Left lung (tissue), 10 donors: ENCODE measurements around the gene GSG1L. TPM values are rescaled to one million over a fixed set of nuclear protein-coding genes. Genes with fewer than 3 reads are reported as not detected.

Experiments
- ATAC-seq: fragments of 200-7000 bp; cut with Tn5 transposase; one replicate; pipeline ENCODE4 v1.9.1; 2020; ENCODE audit warnings: moderate library complexity
- DNase-seq, 4 donors: peaks; one replicate each; pipeline ENCODE4 v3.0.0-alpha.2; 2013 to 2020
- H3K27ac ChIP-seq, 2 donors: fragments of 200-600 bp; sonication (generic) in 1 of 2; one replicate each; pipeline versions ENCODE4 v1.5.0 to v1.8.0; 2020 to 2021
- H3K27me3 ChIP-seq, 2 donors: fragments of 200-600 bp; sonication (generic) in 1 of 2; one replicate each; pipeline versions ENCODE4 v1.5.0 to v1.8.0; 2020 to 2021
- H3K36me3 ChIP-seq, 2 donors: fragments of 200-600 bp; sonication (generic) in 1 of 2; one replicate each; pipeline versions ENCODE4 v1.5.0 to v1.8.0; 2020 to 2021
- H3K4me1 ChIP-seq, 2 donors: fragments of 200-600 bp; one replicate each; pipeline ENCODE4 v1.8.0; 2021
- H3K4me3 ChIP-seq, 2 donors: fragments of 200-600 bp; sonication (generic) in 1 of 2; one replicate each; pipeline versions ENCODE4 v1.5.0 to v1.8.0; 2020 to 2021; ENCODE audit warnings: mild to moderate bottlenecking in 1 of 2
- H3K9me3 ChIP-seq, 2 donors: fragments of 200-600 bp; sonication (generic) in 1 of 2; one replicate each; pipeline versions ENCODE4 v1.5.0 to v1.8.0; 2020 to 2021
- intact Hi-C, 2 donors: fragments of 100-400 bp; cut with DNase I; formaldehyde crosslinking; loops; one replicate each; pipeline versions ENCODE4 v1.11.2 to v1.14.2; 2022
- polyA plus RNA-seq, 6 donors: library from polyadenylated mRNA; unstranded; fragments of 120-200 nt; gene quantifications; one replicate each; pipeline ENCODE4 v1.2.1, GENCODE V29; 2013; ENCODE audit not compliant: insufficient read length in 6 of 6
- total RNA-seq, 2 donors: library from RNA; stranded (reverse); fragmentation: NEBNext Ultra II Directional; extraction: Animal tissue kit (Norgen Biotek cat#: 25700); gene quantifications; one replicate each; pipeline ENCODE4 v1.2.1, GENCODE V29; 2021
- TF ChIP-seq, protein P1 (sequence below), 2 donors: fragments of 200-600 bp; sonication (generic) in 1 of 2; IDR thresholded peaks; one replicate each; pipeline versions ENCODE4 v1.5.0 to v1.8.0; 2021; ENCODE audit warnings: antibody characterized with exemption in 2 of 2
- donor health status: DM: no; HTN: yes; CAD: no.
- donor health status: DM: no; HTN: no; CAD: no.

The GSG1L gene
- total and polyA plus RNA-seq, 8 donors, result 0.20 to 1.2 (median 0.65) TPM; not detected in 1

DNA sequence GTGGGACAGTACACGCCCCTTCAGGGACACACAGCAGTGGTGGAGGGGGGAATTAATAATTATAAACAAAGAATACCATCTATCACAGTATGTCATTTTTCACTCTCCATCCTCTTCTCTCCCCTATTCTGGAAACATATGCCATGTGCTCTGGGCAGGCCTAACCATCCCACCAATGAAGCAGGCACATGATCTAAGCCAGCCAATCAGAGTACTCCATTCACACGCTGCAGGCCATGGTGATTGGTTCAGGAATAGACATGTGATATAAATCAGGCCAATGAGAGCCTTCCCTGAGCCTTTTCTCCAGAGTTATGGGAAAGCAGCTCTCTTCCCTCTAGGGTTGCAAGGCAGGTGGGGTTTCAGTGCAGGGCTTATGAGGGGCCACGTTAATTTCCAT is 36.5 kb downstream of the GSG1L start:
- no peak overlapping the region for H3K27ac ChIP-seq
- H3K36me3 ChIP-seq, result no peaks in the 10 kb centered on the region
- no peak for DNase-seq
- intact Hi-C loops, result no loop called here
- ATAC-seq, result no peak
- H3K4me3 ChIP-seq, result no peak overlapping the region
- H3K4me1 ChIP-seq, result no peaks in the 10 kb centered on the region
- TF ChIP-seq, protein P1, sequence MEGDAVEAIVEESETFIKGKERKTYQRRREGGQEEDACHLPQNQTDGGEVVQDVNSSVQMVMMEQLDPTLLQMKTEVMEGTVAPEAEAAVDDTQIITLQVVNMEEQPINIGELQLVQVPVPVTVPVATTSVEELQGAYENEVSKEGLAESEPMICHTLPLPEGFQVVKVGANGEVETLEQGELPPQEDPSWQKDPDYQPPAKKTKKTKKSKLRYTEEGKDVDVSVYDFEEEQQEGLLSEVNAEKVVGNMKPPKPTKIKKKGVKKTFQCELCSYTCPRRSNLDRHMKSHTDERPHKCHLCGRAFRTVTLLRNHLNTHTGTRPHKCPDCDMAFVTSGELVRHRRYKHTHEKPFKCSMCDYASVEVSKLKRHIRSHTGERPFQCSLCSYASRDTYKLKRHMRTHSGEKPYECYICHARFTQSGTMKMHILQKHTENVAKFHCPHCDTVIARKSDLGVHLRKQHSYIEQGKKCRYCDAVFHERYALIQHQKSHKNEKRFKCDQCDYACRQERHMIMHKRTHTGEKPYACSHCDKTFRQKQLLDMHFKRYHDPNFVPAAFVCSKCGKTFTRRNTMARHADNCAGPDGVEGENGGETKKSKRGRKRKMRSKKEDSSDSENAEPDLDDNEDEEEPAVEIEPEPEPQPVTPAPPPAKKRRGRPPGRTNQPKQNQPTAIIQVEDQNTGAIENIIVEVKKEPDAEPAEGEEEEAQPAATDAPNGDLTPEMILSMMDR (IDR thresholded peaks at IDR 0.05), result no peak
- H3K27me3 ChIP-seq, result no peaks in the 10 kb centered on the region
- no peaks in the 10 kb centered on the region for H3K9me3 ChIP-seq

DNA sequence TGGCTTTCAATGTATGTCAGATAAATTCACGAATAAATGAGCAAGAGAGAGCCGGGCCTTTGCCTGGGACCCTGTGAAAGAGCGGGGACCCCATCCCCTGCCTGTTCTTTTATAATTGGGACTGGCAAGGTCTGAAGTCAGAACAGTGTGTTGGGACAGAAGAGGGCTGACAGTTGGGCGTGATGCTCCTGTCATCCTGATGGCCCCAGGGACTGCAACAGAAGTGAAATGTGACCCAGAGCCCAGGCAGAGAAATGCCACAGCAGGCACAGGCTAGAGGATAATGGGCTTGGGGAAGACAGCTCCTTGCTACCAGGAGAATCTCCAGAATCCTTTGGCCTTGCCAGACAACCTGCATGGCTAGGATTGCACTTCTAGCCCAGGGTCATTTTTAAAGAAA is 37.9 kb downstream of the GSG1L start:
- Histone ChIP-seq H3K4me3 (no peak overlapping the region), H3K36me3 (no peaks in the 10 kb centered on the region), H3K27ac (no peak overlapping the region), H3K9me3 (peaks cover 0 to 10% of the 10 kb centered on the region in 2 donors), H3K27me3 (no peaks in the 10 kb centered on the region), H3K4me1 (no peaks in the 10 kb centered on the region)
- ATAC-seq, result no peak
- TF ChIP-seq, protein P1 (IDR thresholded peaks at IDR 0.05), result no peak
- intact Hi-C loops, result no loop called here
- no peak for DNase-seq

DNA sequence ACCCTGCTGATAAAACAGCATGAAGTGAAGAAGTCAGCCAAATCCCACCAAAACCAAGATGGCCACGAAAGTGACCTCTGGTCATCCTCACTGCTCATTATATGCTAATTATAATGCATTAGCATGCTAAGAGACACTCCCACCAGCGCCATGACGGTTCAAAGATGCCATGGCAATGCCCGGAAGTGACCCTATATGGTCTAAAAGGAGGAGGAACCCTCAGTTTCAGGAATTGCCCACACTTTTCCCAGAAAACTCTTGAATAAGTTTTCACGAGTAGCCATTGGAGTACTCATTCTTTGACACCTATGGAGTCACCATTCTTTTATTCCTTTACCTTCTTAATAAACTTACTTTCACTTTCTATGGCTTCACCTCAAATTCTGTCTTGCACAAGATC is 44.3 kb downstream of the GSG1L start:
- peaks cover 0 to 10% of the 10 kb centered on the region in 2 donors for H3K27me3 ChIP-seq
- TF ChIP-seq, protein P1 (IDR thresholded peaks at IDR 0.05), result no peak
- no peaks in the 10 kb centered on the region for H3K4me1 ChIP-seq
- DNase-seq (no peak), ATAC-seq (no peak)
- no peaks in the 10 kb centered on the region for H3K36me3 ChIP-seq
- intact Hi-C loops, result no loop called here
- no peak overlapping the region for H3K27ac ChIP-seq
- no peak overlapping the region for H3K4me3 ChIP-seq
- peaks cover 0 to 17% of the 10 kb centered on the region in 2 donors for H3K9me3 ChIP-seq

DNA sequence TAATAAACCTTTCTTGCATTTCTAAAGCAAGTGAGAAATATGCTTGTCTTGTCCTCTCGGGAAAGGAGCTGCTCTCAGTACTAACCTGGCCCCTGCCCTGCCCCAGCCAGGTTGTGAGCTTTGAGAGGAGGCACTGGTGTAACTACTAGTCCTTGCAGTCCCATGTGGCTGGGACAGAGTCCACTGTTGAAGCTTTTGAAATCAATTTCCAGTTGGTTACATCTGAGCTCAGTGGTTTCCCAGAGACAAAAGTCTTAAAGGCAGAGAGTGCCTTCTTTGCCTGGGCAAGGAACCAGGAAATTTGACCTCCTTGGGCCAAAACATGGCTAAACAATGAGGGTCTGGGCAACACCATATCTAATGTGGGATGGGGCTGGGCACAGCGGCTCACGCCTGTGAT is 48.7 kb downstream of the GSG1L start:
- H3K36me3 ChIP-seq, result no peaks in the 10 kb centered on the region
- H3K9me3 ChIP-seq, result peaks cover 0 to 2% of the 10 kb centered on the region in 2 donors
- intact Hi-C loops, result no loop called here
- TF ChIP-seq, protein P1 (IDR thresholded peaks at IDR 0.05), result no peak
- DNase-seq (no peak), ATAC-seq (no peak)
- peaks cover 0 to 25% of the 10 kb centered on the region in 2 donors for H3K27me3 ChIP-seq
- no peak overlapping the region for H3K4me3 ChIP-seq
- no peaks in the 10 kb centered on the region for H3K4me1 ChIP-seq
- H3K27ac ChIP-seq, result no peak overlapping the region

DNA sequence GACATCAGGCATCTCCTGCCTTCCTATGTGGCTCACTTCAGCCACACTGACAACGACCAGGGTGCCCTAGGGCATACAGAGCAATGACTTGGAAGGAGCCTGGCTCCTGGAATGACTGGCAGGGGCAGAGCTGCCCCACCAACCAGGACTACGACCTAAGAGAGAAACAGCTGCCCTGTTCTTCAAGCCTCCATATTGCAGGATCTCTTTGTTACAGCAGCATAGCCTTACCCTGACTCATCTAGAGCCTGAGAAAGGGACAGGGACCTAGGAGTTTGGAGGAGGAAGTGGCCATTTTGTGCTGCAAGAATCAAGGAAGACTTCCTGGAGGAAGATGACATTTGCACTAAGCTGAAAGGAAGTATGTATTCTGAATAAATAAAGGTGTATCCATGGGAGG is 49.6 kb downstream of the GSG1L start:
- intact Hi-C loops, result no loop called here
- H3K36me3 ChIP-seq, result no peaks in the 10 kb centered on the region
- H3K27ac ChIP-seq, result no peak overlapping the region
- H3K4me3 ChIP-seq, result no peak overlapping the region
- peaks cover 0 to 25% of the 10 kb centered on the region in 2 donors for H3K27me3 ChIP-seq
- ATAC-seq (no peak), DNase-seq (no peak)
- H3K9me3 ChIP-seq, result peaks cover 0 to 2% of the 10 kb centered on the region in 2 donors
- TF ChIP-seq, protein P1 (IDR thresholded peaks at IDR 0.05), result no peak
- no peaks in the 10 kb centered on the region for H3K4me1 ChIP-seq
